GM12872 (cell line): ENCODE data around the gene HOGA1.
A peak's percentile ranks its signal among the peaks of the same experiment; 100 is the strongest.

Source experiments
- CTCF ChIP-seq: IDR thresholded peaks from 3 replicates; pipeline ENCODE4 v1.5.1; 2011; ENCODE audit warnings: low read depth, mild to moderate bottlenecking, low read length, moderate library complexity; ENCODE audit not compliant: insufficient read depth

Gene HOGA1

GRCh38 chr10:97550336-97551149 is 33.6 kb upstream of the HOGA1 start:
- no peak for TF ChIP-seq CTCF

GRCh38 chr10:97551271-97551670 is 32.9 kb upstream of the HOGA1 start:
- TF ChIP-seq CTCF = no peak

- peak; percentile 92 for TF ChIP-seq CTCF
Observed at GRCh38 chr10:97553575-97554031, 30.6 kb upstream of the HOGA1 start.

GRCh38 chr10:97563337-97563736 is 20.9 kb upstream of the HOGA1 start:
- no peak for TF ChIP-seq CTCF

GRCh38 chr10:97564776-97565175 is 19.4 kb upstream of the HOGA1 start:
- no peak for TF ChIP-seq CTCF

GRCh38 chr10:97566336-97566996 is 17.7 kb upstream of the HOGA1 start:
- no peak for TF ChIP-seq CTCF

GRCh38 chr10:97567891-97568290 is 16.3 kb upstream of the HOGA1 start:
- no peak for TF ChIP-seq CTCF
